RWPE1 (cell line): ENCODE data around the gene MAGIX.
A peak's percentile ranks its signal among the peaks of the same experiment; 100 is the strongest.

ENCODE experiments used
- CTCF ChIA-PET: fragments of 350-600 bp; sonication (Branson Sonifier 250); formaldehyde crosslinking; extraction: SDS; loops from one replicate; lab custom pipeline; 2021; lab: Yijun Ruan, JAX
- POLR2A ChIA-PET: fragments of 400-600 bp; formaldehyde crosslinking; extraction: SDS; loops from one replicate; lab custom pipeline; 2020; ENCODE audit warnings: antibody characterized with exemption; ENCODE audit not compliant: low non-redundant PET; lab: Yijun Ruan, JAX
- DNase-seq: peaks from one replicate; pipeline ENCODE4 v3.0.0; 2012; ENCODE audit warnings: low spot score
- H3K27ac ChIP-seq: fragments of 450-650 bp; 2 replicates; pipeline ENCODE4 v1.5.1; 2017
- CTCF ChIP-seq: fragments of 450-650 bp; conservative IDR thresholded peaks from 2 replicates; pipeline ENCODE4 v1.5.1; 2017; ENCODE audit warnings: low read depth, mild to moderate bottlenecking

MAGIX gene

GRCh38 chrX:49188468-49189076, 26.0 kb downstream of the MAGIX start:
- no peak for TF ChIP-seq CTCF
- ChIA-PET POLR2A (no interaction called here), CTCF (no interaction called here)
- H3K27ac ChIP-seq = peak overlapping the region; percentile 93
- DNase-seq = no peak

GRCh38 chrX:49189606-49190005, 27.0 kb downstream of the MAGIX start:
- DNase-seq = no peak
- ChIA-PET POLR2A (no interaction called here), CTCF (interaction anchor here (0.6 kb wide), 1 partner anchor 649 kb away, joined by 6 read pairs; no protein-coding TSS in a partner anchor)
- no peak for TF ChIP-seq CTCF
- peak overlapping the region; percentile 93 for H3K27ac ChIP-seq

- peak; percentile 91 for DNase-seq
- CTCF ChIA-PET = no interaction called here
- POLR2A ChIA-PET = interaction anchor here (0.7 to 1.2 kb wide), 3 partner anchors 11 to 25 kb away, joined by 3 to 6 read pairs (median 3); no protein-coding TSS in a partner anchor
- peak overlapping the region; percentile 93 for H3K27ac ChIP-seq
- no peak for TF ChIP-seq CTCF
Measured at GRCh38 chrX:49190821-49191573, 28.4 kb downstream of the MAGIX start.

DNA sequence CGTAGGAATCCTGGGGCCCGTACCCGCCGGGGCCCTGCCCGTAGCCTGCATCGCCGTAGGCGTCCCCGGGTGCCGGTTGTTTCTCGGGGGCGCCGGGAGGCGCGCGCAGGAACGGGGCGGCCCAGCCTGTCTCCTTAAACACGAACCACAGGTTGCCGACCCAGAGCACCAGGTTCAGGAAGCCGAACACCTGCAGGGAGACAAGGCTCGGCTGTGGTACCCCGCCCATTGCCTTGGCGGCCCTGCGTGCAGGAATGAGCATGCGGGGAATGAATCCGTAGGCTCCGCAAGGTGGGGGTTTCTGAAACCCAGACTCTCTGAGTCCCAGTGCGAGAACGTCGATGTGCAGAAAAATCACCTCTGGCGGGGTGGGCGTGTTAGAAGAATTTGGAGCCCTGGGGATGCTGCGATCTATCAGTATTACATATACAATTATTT, 29.0 kb downstream of the MAGIX start:
- H3K27ac ChIP-seq = peak overlapping the region; percentile 83
- POLR2A ChIA-PET = interaction anchor here (0.7 kb wide), 1 partner anchor 11 kb away, joined by 3 read pairs; no protein-coding TSS in a partner anchor
- DNase-seq = no peak
- no peak for TF ChIP-seq CTCF
- CTCF ChIA-PET = no interaction called here

GRCh38 chrX:49192722-49193328, 30.3 kb downstream of the MAGIX start:
- no peak for DNase-seq
- CTCF ChIA-PET = interaction anchor here (0.6 to 1.2 kb wide), 4 partner anchors 19 to 1549 kb away, joined by 3 to 5 read pairs (median 4); no protein-coding TSS in a partner anchor
- POLR2A ChIA-PET = no interaction called here
- TF ChIP-seq CTCF = peak; percentile 35
- no peak overlapping the region for H3K27ac ChIP-seq

DNA sequence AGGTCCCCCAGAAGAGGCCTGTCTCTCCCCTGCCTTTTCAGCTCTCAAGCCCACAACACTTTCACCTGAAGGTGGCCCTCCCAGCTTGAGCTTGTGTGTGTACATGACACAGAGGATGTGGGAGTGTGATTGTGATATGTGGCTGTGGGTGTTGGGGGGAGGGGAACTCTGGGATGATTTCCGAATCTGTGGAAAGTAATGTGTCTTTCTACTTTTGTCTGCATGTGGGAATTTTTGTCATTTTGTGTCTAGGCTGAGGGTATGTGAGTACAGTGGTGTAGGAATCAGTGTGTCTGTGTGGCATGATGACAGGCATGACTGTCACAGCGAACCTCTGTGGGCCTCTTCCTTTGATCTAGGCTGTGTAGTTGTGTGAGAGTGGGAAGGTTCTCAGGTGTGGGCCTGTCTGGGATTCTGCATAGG, 31.0 kb downstream of the MAGIX start:
- CTCF ChIA-PET = interaction anchor here (0.7 to 1.2 kb wide), 2 partner anchors 19 to 649 kb away, joined by 4 to 5 read pairs; no protein-coding TSS in a partner anchor
- POLR2A ChIA-PET = no interaction called here

More for the DNA sequence above, 31.0 kb downstream of the MAGIX start:
- TF ChIP-seq CTCF = no peak
- no peak overlapping the region for H3K27ac ChIP-seq
- DNase-seq = no peak
